Nephron progenitor cell (in vitro differentiated cells): ENCODE data around the gene CACNG3.

Experiments
- DNase-seq: peaks from one replicate; pipeline ENCODE4 v3.0.0; 2021
- H3K27ac Mint-ChIP-seq: 2 replicates; pipeline ENCODE4 v1.8.0; 2021; ENCODE audit warnings: mild to moderate bottlenecking, moderate library complexity, mixed read lengths
- H3K27me3 Mint-ChIP-seq: 2 replicates; pipeline ENCODE4 v1.8.0; 2021; ENCODE audit warnings: mild to moderate bottlenecking, low read depth, mixed read lengths; ENCODE audit not compliant: poor library complexity
- H3K36me3 Mint-ChIP-seq: 2 replicates; pipeline ENCODE4 v1.8.0; 2021; ENCODE audit warnings: low read depth, mixed read lengths
- H3K4me1 Mint-ChIP-seq: 2 replicates; pipeline ENCODE4 v1.8.0; 2021; ENCODE audit warnings: mixed read lengths
- H3K4me3 Mint-ChIP-seq: 2 replicates; pipeline ENCODE4 v1.8.0; 2021; ENCODE audit warnings: mild to moderate bottlenecking, moderate library complexity, mixed read lengths
- H3K9me3 Mint-ChIP-seq: 2 replicates; pipeline ENCODE4 v1.8.0; 2021; ENCODE audit warnings: mild to moderate bottlenecking, moderate library complexity, mixed read lengths
- TF ChIP-seq, protein P1 (sequence below): fragments of 200-600 bp; sonication (generic); IDR thresholded peaks from 2 replicates; pipeline ENCODE4 v1.5.0; 2021; ENCODE audit warnings: antibody characterized with exemption

The CACNG3 gene

DNA sequence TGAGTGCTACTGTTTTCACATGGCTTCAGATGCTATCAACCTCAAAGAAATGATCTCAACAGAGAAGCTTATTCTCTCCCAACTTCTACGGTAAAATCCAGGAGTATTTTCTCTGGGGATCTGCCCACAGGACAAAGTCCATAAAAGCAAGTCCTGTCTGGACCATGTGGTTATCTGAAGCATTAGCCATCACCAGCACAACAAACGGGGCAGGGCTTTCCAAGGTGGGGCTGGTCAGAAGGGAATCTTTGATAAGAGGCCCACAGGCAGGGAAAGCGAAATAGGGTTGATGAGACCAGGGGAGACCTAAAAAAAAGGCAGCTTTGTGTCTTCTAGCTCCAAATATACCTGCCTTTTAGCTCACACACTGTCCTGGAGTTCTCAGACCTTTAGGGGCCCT lies 38.7 kb upstream of the CACNG3 start:
- H3K9me3 Mint-ChIP-seq = no peaks in the 10 kb centered on the region
- no peak overlapping the region for H3K27ac Mint-ChIP-seq
- H3K4me3 Mint-ChIP-seq = no peak overlapping the region
- peaks cover 17% of the 10 kb centered on the region for H3K4me1 Mint-ChIP-seq
- DNase-seq = no peak
- peaks cover 15% of the 10 kb centered on the region for H3K27me3 Mint-ChIP-seq
- TF ChIP-seq, protein P1, sequence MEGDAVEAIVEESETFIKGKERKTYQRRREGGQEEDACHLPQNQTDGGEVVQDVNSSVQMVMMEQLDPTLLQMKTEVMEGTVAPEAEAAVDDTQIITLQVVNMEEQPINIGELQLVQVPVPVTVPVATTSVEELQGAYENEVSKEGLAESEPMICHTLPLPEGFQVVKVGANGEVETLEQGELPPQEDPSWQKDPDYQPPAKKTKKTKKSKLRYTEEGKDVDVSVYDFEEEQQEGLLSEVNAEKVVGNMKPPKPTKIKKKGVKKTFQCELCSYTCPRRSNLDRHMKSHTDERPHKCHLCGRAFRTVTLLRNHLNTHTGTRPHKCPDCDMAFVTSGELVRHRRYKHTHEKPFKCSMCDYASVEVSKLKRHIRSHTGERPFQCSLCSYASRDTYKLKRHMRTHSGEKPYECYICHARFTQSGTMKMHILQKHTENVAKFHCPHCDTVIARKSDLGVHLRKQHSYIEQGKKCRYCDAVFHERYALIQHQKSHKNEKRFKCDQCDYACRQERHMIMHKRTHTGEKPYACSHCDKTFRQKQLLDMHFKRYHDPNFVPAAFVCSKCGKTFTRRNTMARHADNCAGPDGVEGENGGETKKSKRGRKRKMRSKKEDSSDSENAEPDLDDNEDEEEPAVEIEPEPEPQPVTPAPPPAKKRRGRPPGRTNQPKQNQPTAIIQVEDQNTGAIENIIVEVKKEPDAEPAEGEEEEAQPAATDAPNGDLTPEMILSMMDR = no peak
- H3K36me3 Mint-ChIP-seq = no peaks in the 10 kb centered on the region

DNA sequence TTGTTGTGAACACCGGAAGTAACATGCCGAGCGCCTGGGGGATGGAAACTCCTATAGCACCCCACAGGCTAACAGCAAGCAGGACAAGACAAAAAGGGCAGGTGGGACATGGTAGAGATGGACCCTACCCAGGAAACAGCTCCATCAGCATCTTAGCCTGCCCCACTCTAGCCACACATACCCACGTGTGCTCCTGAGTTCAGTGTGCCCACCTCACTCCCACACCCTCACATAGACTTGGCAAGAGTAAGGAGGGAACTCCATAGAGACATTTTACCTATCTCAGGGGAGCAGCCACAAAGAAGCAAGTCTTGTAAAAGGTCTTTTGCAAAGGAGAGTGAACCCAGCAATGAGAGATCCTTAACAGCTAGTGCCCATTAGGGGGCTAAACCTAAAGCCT lies 37.8 kb upstream of the CACNG3 start:
- no peak overlapping the region for H3K27ac Mint-ChIP-seq
- H3K27me3 Mint-ChIP-seq = peaks cover 15% of the 10 kb centered on the region
- H3K9me3 Mint-ChIP-seq = no peaks in the 10 kb centered on the region
- no peaks in the 10 kb centered on the region for H3K36me3 Mint-ChIP-seq
- no peak overlapping the region for H3K4me3 Mint-ChIP-seq
- peaks cover 17% of the 10 kb centered on the region for H3K4me1 Mint-ChIP-seq
- TF ChIP-seq, protein P1 = no peak
- DNase-seq = no peak

DNA sequence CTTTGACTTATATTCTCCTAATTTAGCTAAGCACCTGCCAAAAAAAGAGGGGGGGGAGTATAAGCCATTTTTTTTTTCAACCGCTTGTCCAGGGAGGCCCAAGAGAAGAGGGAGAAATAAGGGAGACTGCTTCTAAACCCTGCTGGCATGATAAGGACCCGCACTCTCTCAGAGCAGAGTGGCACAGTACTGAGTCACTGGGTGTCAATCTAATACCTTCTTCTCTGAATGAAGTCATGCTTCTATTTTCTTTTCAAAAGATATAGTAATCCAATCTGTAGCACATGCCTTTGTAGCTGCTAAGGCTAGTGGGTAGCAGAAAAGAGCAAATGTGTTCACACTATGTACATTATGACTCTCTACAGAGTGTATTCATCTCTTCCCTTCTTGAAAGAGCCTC lies 34.9 kb upstream of the CACNG3 start:
- no peaks in the 10 kb centered on the region for H3K4me1 Mint-ChIP-seq
- no peak for DNase-seq
- H3K27ac Mint-ChIP-seq = no peak overlapping the region
- H3K36me3 Mint-ChIP-seq = no peaks in the 10 kb centered on the region
- TF ChIP-seq, protein P1 = no peak
- H3K9me3 Mint-ChIP-seq = no peaks in the 10 kb centered on the region
- H3K4me3 Mint-ChIP-seq = no peak overlapping the region
- peaks cover 19% of the 10 kb centered on the region for H3K27me3 Mint-ChIP-seq

DNA sequence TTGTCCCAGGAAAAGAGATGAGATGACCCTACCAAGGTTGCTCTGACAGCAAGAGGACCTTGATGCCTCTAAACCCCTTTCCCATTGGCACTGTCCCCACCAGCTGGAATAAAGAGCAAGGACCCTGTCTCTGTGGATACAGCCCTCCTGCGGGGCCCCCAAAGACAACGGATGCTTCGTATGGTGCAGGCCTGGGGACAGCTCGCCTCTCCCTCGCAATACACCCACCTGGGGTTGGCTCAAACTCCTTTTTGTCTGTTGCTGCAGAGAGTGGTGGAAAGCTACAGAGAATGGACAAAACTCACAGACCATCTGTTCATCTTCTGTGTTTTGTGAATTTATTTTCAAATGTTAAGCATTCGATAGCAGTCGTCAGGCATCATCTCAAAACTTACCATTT lies 27.6 kb upstream of the CACNG3 start:
- TF ChIP-seq, protein P1 = no peak
- no peaks in the 10 kb centered on the region for H3K36me3 Mint-ChIP-seq
- no peaks in the 10 kb centered on the region for H3K4me1 Mint-ChIP-seq
- no peak overlapping the region for H3K4me3 Mint-ChIP-seq
- no peak overlapping the region for H3K27ac Mint-ChIP-seq
- no peaks in the 10 kb centered on the region for H3K9me3 Mint-ChIP-seq
- DNase-seq = no peak
- H3K27me3 Mint-ChIP-seq = peaks cover 4% of the 10 kb centered on the region

DNA sequence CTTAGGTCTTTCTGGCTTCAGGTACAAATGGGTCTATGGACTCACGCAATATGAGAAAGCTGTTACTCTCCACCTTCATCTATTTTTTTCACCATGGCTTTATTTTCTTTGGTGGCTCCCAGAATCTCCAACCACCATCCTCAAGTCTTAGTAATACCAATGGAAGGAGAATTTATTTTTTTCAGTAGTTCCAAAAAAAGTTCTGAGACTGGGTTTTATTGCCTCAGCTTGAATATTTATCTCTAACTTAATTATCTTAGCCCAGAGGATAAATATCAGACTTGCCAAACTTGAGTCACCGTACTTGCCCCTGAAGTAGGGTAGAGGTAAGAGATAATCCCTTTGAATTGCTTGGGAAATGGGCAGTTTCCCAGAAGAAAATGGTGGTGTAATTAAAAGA lies 23.2 kb upstream of the CACNG3 start:
- TF ChIP-seq, protein P1 = no peak
- H3K27ac Mint-ChIP-seq = no peak overlapping the region
- peaks cover 3% of the 10 kb centered on the region for H3K27me3 Mint-ChIP-seq
- H3K4me1 Mint-ChIP-seq = no peaks in the 10 kb centered on the region
- DNase-seq = no peak
- H3K9me3 Mint-ChIP-seq = peaks cover 4% of the 10 kb centered on the region
- H3K4me3 Mint-ChIP-seq = no peak overlapping the region
- no peaks in the 10 kb centered on the region for H3K36me3 Mint-ChIP-seq

DNA sequence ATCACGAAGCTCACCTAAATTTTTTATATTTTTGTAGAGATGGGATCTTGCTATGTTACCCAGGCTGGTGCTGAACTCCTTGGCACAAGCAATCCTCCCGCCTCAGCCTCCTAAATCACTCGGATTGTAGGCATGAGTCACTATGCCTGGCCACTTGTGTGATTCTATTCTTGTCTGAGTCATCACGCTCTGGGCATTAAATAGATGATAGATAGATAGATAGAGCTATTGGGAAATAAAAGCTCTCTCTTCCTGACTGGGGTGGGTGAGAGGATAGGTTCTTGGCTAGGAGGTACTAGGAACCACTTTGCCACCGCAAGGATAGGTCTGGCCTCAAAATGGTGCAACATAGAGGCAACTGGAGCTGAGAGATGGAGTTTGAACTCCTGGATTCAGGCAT lies 21.4 kb upstream of the CACNG3 start:
- Mint-ChIP-seq H3K9me3 (peaks cover 14% of the 10 kb centered on the region), H3K27me3 (peaks cover 3% of the 10 kb centered on the region), H3K4me3 (no peak overlapping the region), H3K36me3 (no peaks in the 10 kb centered on the region), H3K27ac (no peak overlapping the region), H3K4me1 (no peaks in the 10 kb centered on the region)
- no peak for DNase-seq
- TF ChIP-seq, protein P1 = no peak
